Fibroblast of lung (primary cell): ENCODE results near the gene ABCC10. TPM values are rescaled to one million over a fixed set of nuclear protein-coding genes. Genes with fewer than 3 reads are reported as not detected.

Experiments
- DNase-seq, 2 donors: peaks; one replicate each; pipeline versions ENCODE4 v3.0.0 to v3.0.0-alpha.2; 2010; ENCODE audit warnings: low read depth in 2 of 2
- H2AFZ ChIP-seq: 2 replicates; pipeline ENCODE4 v1.5.1; 2012; ENCODE audit warnings: low read length, control low read depth, inconsistent platforms
- H3K27ac ChIP-seq: 2 replicates; pipeline ENCODE4 v1.5.1; 2011; ENCODE audit warnings: low read length, control low read depth; ENCODE audit not compliant: insufficient read depth
- H3K27me3 ChIP-seq: 2 replicates; pipeline ENCODE4 v1.5.1; 2011; ENCODE audit warnings: mild to moderate bottlenecking, low read length; ENCODE audit not compliant: control insufficient read depth, insufficient read depth
- H3K36me3 ChIP-seq: 2 replicates; pipeline ENCODE4 v1.5.1; 2011; ENCODE audit warnings: low read length; ENCODE audit not compliant: control insufficient read depth, insufficient read depth
- H3K4me1 ChIP-seq: 2 replicates; pipeline ENCODE4 v1.5.1; 2011; ENCODE audit warnings: low read length; ENCODE audit not compliant: control insufficient read depth, insufficient read depth; ENCODE audit errors: extremely low read depth
- H3K4me2 ChIP-seq: 2 replicates; pipeline ENCODE4 v1.5.1; 2011; ENCODE audit warnings: low read length, control low read depth; ENCODE audit not compliant: insufficient read depth; ENCODE audit errors: extremely low read depth
- H3K4me3 ChIP-seq, 4 experiments: fragments of 200-600 bp in 1 of 4; sonication (generic) in 1 of 4; replicated peaks in 1 of 4; 2 replicates each; pipeline ENCODE4 v1.5.1; 2011 to 2016; ENCODE audit warnings: low read length in 4 of 4, low read depth in 3 of 4, mild to moderate bottlenecking in 3 of 4, control low read depth in 2 of 4, inconsistent platforms in 1 of 4, mixed read lengths in 1 of 4; ENCODE audit not compliant: insufficient read depth in 1 of 4; ENCODE audit errors: control extremely low read depth in 1 of 4
- H3K79me2 ChIP-seq: 2 replicates; pipeline ENCODE4 v1.5.1; 2012; ENCODE audit warnings: mild to moderate bottlenecking, low read length, inconsistent platforms; ENCODE audit not compliant: control insufficient read depth, insufficient read depth
- H3K9ac ChIP-seq: 2 replicates; pipeline ENCODE4 v1.5.1; 2011; ENCODE audit warnings: mild to moderate bottlenecking, low read length, control low read depth; ENCODE audit not compliant: insufficient read depth
- H3K9me3 ChIP-seq: 2 replicates; pipeline ENCODE4 v1.5.1; 2012; ENCODE audit warnings: low read depth, low read length; ENCODE audit not compliant: control insufficient read depth, insufficient read depth
- H4K20me1 ChIP-seq: 2 replicates; pipeline ENCODE4 v1.5.1; 2011; ENCODE audit warnings: low read length; ENCODE audit not compliant: control insufficient read depth, insufficient read depth; ENCODE audit errors: extremely low read depth
- EZH2 ChIP-seq: IDR thresholded peaks from 2 replicates; pipeline ENCODE4 v1.5.1; 2012; ENCODE audit warnings: low read length, control low read depth, mild to moderate bottlenecking; ENCODE audit errors: missing control alignments
- polyA plus RNA-seq, 2 donors: library from polyadenylated mRNA; depleted of rRNA in 1 of 2; stranded (reverse) in 1 of 2; unstranded in 1 of 2; fragments of >200 nt; gene quantifications; 2 replicates each; pipeline ENCODE4 v1.2.1, GENCODE V29; 2011 to 2012; ENCODE audit warnings: missing spikeins in 1 of 2
- total RNA-seq: library from RNA; depleted of rRNA; stranded (reverse); fragments of >200 nt; gene quantifications from 2 replicates; pipeline ENCODE4 v1.2.1, GENCODE V29; 2014
- TF ChIP-seq, protein P1 (sequence below), 2 donors: IDR thresholded peaks in 1 of 2; conservative IDR thresholded peaks in 1 of 2; 1 replicate in 1 of 2; 2 replicates in 1 of 2; pipeline ENCODE4 v1.5.1; 2011 to 2012; ENCODE audit warnings: low read length in 2 of 2, control low read depth in 1 of 2, inconsistent platforms in 1 of 2, low read depth in 1 of 2, mild to moderate bottlenecking in 1 of 2

Gene ABCC10
- total and polyA plus RNA-seq, 2 donors (not counting 1 experiment from before 2014, with no cell fraction given): 8.9 to 23.1 TPM

- Histone ChIP-seq H3K9me3 (no peaks in the 10 kb centered on the region), H2AFZ (no peak overlapping the region), H3K4me2 (no peak overlapping the region), H3K9ac (no peak overlapping the region), H4K20me1 (no peaks in the 10 kb centered on the region), H3K27ac (no peak overlapping the region), H3K27me3 (no peaks in the 10 kb centered on the region), H3K79me2 (peaks cover 3% of the 10 kb centered on the region), H3K4me3 (no peak overlapping the region), H3K4me1 (peaks cover 16% of the 10 kb centered on the region), H3K36me3 (peaks cover 16% of the 10 kb centered on the region)
- no peak for DNase-seq
- TF ChIP-seq, protein P1, sequence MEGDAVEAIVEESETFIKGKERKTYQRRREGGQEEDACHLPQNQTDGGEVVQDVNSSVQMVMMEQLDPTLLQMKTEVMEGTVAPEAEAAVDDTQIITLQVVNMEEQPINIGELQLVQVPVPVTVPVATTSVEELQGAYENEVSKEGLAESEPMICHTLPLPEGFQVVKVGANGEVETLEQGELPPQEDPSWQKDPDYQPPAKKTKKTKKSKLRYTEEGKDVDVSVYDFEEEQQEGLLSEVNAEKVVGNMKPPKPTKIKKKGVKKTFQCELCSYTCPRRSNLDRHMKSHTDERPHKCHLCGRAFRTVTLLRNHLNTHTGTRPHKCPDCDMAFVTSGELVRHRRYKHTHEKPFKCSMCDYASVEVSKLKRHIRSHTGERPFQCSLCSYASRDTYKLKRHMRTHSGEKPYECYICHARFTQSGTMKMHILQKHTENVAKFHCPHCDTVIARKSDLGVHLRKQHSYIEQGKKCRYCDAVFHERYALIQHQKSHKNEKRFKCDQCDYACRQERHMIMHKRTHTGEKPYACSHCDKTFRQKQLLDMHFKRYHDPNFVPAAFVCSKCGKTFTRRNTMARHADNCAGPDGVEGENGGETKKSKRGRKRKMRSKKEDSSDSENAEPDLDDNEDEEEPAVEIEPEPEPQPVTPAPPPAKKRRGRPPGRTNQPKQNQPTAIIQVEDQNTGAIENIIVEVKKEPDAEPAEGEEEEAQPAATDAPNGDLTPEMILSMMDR (conservative IDR thresholded peaks at IDR 0.05 in 1 of 2, IDR thresholded peaks at IDR 0.05 in 1 of 2; ENCODE audit: low read depth in 1 of 2, low read length in 2 of 2): no peak
- no peak for TF ChIP-seq EZH2
Observed at GRCh38 chr6:43499028-43499815, 71.9 kb downstream of the ABCC10 start.

Other genes starting within 250 kb of the ABCC10 start
- gene CUL9, start 245.3 kb upstream of the ABCC10 start, total RNA-seq: 27.0 and 32.2 TPM in 2 replicates
- 6.7 and 11.9 TPM in 2 replicates for gene CUL9, start 245.3 kb upstream of the ABCC10 start, polyA plus RNA-seq
- gene DNPH1, start 198.1 kb upstream of the ABCC10 start, total RNA-seq: 39.5 and 52.5 TPM in 2 replicates
- 31.2 and 32.0 TPM in 2 replicates for gene DNPH1, start 198.1 kb upstream of the ABCC10 start, polyA plus RNA-seq
- under 0.01 TPM in 2 replicates for gene TTBK1, start 184.1 kb upstream of the ABCC10 start, total RNA-seq
- 0.03 TPM in 1 of 2 replicates, not detected in the other for gene TTBK1, start 184.1 kb upstream of the ABCC10 start, polyA plus RNA-seq
- not detected in 2 replicates for gene SLC22A7, start 129.3 kb upstream of the ABCC10 start, total RNA-seq
- not detected in 2 replicates for gene SLC22A7, start 129.3 kb upstream of the ABCC10 start, polyA plus RNA-seq
- gene CRIP3, start 118.7 kb upstream of the ABCC10 start, total RNA-seq: 0.26 TPM in 1 of 2 replicates, not detected in the other
- not detected in 2 replicates for gene CRIP3, start 118.7 kb upstream of the ABCC10 start, polyA plus RNA-seq
- 5.6 and 6.1 TPM in 2 replicates for gene ZNF318, start 57.9 kb upstream of the ABCC10 start, total RNA-seq
- 8.6 and 10.0 TPM in 2 replicates for gene ZNF318, start 57.9 kb upstream of the ABCC10 start, polyA plus RNA-seq
- gene DLK2, start 28.0 kb downstream of the ABCC10 start, total RNA-seq: under 0.01 and 0.17 TPM in 2 replicates
- 0.23 and 0.50 TPM in 2 replicates for gene DLK2, start 28.0 kb downstream of the ABCC10 start, polyA plus RNA-seq
- 7.4 and 8.9 TPM in 2 replicates for gene TJAP1, start 50.0 kb downstream of the ABCC10 start, total RNA-seq
- gene TJAP1, start 50.0 kb downstream of the ABCC10 start, polyA plus RNA-seq: 18.9 and 22.9 TPM in 2 replicates
- gene LRRC73, start 82.8 kb downstream of the ABCC10 start, total RNA-seq: 0.26 and 0.33 TPM in 2 replicates
- gene LRRC73, start 82.8 kb downstream of the ABCC10 start, polyA plus RNA-seq: 0.17 and 0.18 TPM in 2 replicates
- gene YIPF3, start 89.4 kb downstream of the ABCC10 start, total RNA-seq: 83.7 and 106 TPM in 2 replicates
- 173 TPM in 2 replicates for gene YIPF3, start 89.4 kb downstream of the ABCC10 start, polyA plus RNA-seq
- gene POLR1C, start 89.5 kb downstream of the ABCC10 start, total RNA-seq: 27.4 and 32.4 TPM in 2 replicates
- 39.7 and 55.2 TPM in 2 replicates for gene POLR1C, start 89.5 kb downstream of the ABCC10 start, polyA plus RNA-seq
- 18.2 and 20.5 TPM in 2 replicates for gene XPO5, start 148.5 kb downstream of the ABCC10 start, total RNA-seq
- 21.7 and 26.1 TPM in 2 replicates for gene XPO5, start 148.5 kb downstream of the ABCC10 start, polyA plus RNA-seq
- 19.5 and 21.8 TPM in 2 replicates for gene POLH, start 148.6 kb downstream of the ABCC10 start, total RNA-seq
- 19.0 and 22.5 TPM in 2 replicates for gene POLH, start 148.6 kb downstream of the ABCC10 start, polyA plus RNA-seq
- gene GTPBP2, start 201.7 kb downstream of the ABCC10 start, total RNA-seq: 111 and 174 TPM in 2 replicates
- 44.4 and 45.2 TPM in 2 replicates for gene GTPBP2, start 201.7 kb downstream of the ABCC10 start, polyA plus RNA-seq
- 19.2 and 19.3 TPM in 2 replicates for gene MAD2L1BP, start 208.3 kb downstream of the ABCC10 start, total RNA-seq
- 34.5 and 39.0 TPM in 2 replicates for gene MAD2L1BP, start 208.3 kb downstream of the ABCC10 start, polyA plus RNA-seq
- gene RSPH9, start 217.5 kb downstream of the ABCC10 start, total RNA-seq: 1.5 and 1.7 TPM in 2 replicates
- gene RSPH9, start 217.5 kb downstream of the ABCC10 start, polyA plus RNA-seq: 0.50 and 0.87 TPM in 2 replicates